GM13976 (cell line): ENCODE data around the gene VAMP5.

Source experiments
- DNase-seq: peaks from one replicate; pipeline ENCODE4 v3.0.0; 2012; ENCODE audit warnings: low spot score
- CTCF ChIP-seq: IDR thresholded peaks from 2 replicates; pipeline ENCODE4 v1.5.1; 2012; ENCODE audit warnings: borderline replicate concordance, mild to moderate bottlenecking; ENCODE audit not compliant: insufficient read depth; ENCODE audit errors: extremely low read depth, missing control alignments, control extremely low read depth
- in situ Hi-C: fragments of 300-500 bp; cut with MboI; formaldehyde crosslinking; loops from one replicate; pipeline ENCODE4 v1.12.0; 2022; ENCODE audit warnings: low sequenced_read_pairs, mixed read lengths, inconsistent platforms; ENCODE audit not compliant: unreplicated experiment

The VAMP5 gene

DNA sequence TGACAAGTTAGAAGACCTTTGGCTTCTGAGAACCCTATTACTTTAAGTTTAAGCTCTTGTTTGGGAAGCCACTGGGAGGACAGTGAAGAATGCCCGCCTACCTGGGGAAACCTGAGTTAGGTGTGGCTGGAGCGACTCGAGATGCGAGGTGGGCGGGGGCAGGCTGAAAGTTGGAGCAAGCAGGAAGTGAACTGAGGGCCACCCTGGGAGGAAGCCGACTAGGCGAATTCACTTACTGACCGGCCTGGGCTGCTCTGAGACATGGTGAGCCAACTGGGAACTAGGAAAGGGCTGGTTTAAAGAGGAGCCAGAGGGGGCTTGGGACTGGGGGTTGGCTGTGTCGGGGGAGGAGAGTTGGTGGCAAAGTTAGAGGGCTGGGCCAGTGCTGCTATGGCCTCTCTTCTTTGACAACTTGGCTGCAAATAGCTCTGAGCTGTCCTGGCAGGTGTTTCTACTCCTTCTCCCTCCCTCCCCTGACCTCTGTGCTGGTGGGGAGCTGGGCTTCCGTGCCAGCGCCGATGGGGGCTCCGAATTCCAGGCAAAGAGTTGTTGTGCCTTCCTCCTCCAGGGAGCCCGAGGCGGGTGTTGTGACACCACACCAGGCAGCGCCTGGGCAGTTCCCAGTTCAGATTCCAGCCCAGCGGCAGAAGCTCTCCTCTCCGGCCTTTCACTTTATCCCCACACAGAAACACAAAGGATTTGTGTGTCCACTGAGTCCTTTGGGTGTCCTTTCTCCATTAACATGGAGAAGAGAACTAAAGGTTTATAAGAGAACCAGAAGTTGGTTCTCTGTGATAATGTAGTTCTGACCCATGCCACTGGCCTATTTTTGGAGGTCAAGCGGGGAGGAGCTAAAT lies 6.6 kb upstream of the VAMP5 start, which contains the start of gene VAMP8:
Gene VAMP8, plus strand, starts transcription at position 201 of the 857 bp plus-strand sequence. Its CDS starts 61 bp downstream, at position 262.
- peak; percentile 79 for DNase-seq
- no peak for TF ChIP-seq CTCF
- in situ Hi-C loops, result no loop called here

- no peak for TF ChIP-seq CTCF
- in situ Hi-C loops, result no loop called here
- DNase-seq, result peak; percentile 64
Observed at GRCh38 chr2:85578243-85579180, 5.7 kb upstream of the VAMP5 start.

- no peak for DNase-seq
- in situ Hi-C loops, result no loop called here
- TF ChIP-seq CTCF, result no peak
Observed at GRCh38 chr2:85579266-85579935, 4.8 kb upstream of the VAMP5 start.

GRCh38 chr2:85580206-85580605 lies 4.0 kb upstream of the VAMP5 start:
- no peak for DNase-seq
- TF ChIP-seq CTCF, result no peak
- in situ Hi-C loops, result no loop called here

DNA sequence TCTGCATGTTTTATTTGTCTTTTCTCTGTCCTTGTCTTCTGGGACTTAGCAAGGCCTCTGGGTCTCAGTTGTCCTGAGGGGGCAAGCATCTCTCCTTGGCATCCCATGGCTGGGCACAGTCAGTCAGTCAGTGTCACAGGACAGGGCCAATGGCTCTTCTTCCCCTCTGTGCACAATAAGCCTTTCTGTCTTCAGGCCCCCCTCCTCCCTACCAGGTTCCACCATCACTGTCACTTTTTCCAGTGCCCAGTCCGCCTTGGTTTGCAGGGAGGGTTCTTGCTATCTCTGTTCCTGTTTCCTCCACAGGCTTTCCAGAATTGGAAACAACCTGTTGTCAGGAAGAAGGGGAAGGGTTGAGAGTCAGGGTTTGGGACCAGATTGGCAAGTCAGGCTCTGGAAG lies 1.7 kb upstream of the VAMP5 start:
- DNase-seq, result no peak
- in situ Hi-C loops, result no loop called here
- TF ChIP-seq CTCF, result no peak
